ENCODE data around the gene ST3GAL3. TPM values are rescaled to one million over a fixed set of nuclear protein-coding genes. Genes with fewer than 3 reads are reported as not detected.

ST3GAL3 gene
- total RNA-seq, 1 experiment from 2014 or later: 19.3 TPM

GRCh38 chr1:43951021-43951985 lies 244.0 kb downstream of the ST3GAL3 start:
- H3K9me3 ChIP-seq (ENCODE audit: insufficient read depth, low read depth): no peaks in the 10 kb centered on the region
- no peak overlapping the region for H3K27ac ChIP-seq
- no TSS peak for BruUV-seq (replicated peaks)
- TF ChIP-seq EZH2 (IDR thresholded peaks at IDR 0.05; ENCODE audit: low read depth) (no peak), CTCF (conservative IDR thresholded peaks at IDR 0.05) (no peak)
- intact Hi-C loops (cut with micrococcal nuclease; ENCODE audit: unreplicated experiment): no loop called here
- H3K4me1 ChIP-seq (replicated peaks; ENCODE audit: insufficient read depth): peaks cover 14% of the 10 kb centered on the region
- H3K27me3 ChIP-seq (ENCODE audit: insufficient read depth, low read depth): no peaks in the 10 kb centered on the region
- ChIA-PET CTCF (no interaction called here), POLR2A (ENCODE audit: unreplicated experiment) (no interaction called here)
- no peak overlapping the region for H3K4me3 ChIP-seq
- H3K9me2 ChIP-seq (ENCODE audit: insufficient read depth): no peaks in the 10 kb centered on the region
- peaks cover 14% of the 10 kb centered on the region; the same call in 1 of the 2 replicates for H3K79me2 ChIP-seq (ENCODE audit: low read depth)
- H4K20me1 ChIP-seq (ENCODE audit: insufficient read depth): no peaks in the 10 kb centered on the region
- no peaks in the 10 kb centered on the region for H3F3A ChIP-seq (ENCODE audit: insufficient read depth, low read depth)
- no peaks in the 10 kb centered on the region for H3K36me3 ChIP-seq (ENCODE audit: low read depth)
- no peak overlapping the region for H2AFZ ChIP-seq
- H3K4me2 ChIP-seq: no peak overlapping the region
- no peak for DNase-seq

- Histone ChIP-seq H3K4me3 (no peak overlapping the region), H3K27ac (no peak overlapping the region), H3K9me3 (ENCODE audit: insufficient read depth, low read depth) (no peaks in the 10 kb centered on the region), H3K4me2 (no peak overlapping the region), H3K27me3 (ENCODE audit: insufficient read depth, low read depth) (no peaks in the 10 kb centered on the region), H2AFZ (no peak overlapping the region), H3K36me3 (ENCODE audit: low read depth) (no peaks in the 10 kb centered on the region), H3F3A (ENCODE audit: insufficient read depth, low read depth) (no peaks in the 10 kb centered on the region), H4K20me1 (ENCODE audit: insufficient read depth) (no peaks in the 10 kb centered on the region), H3K79me2 (ENCODE audit: low read depth) (peaks cover 8% of the 10 kb centered on the region; the same call in 1 of the 2 replicates), H3K4me1 (replicated peaks; ENCODE audit: insufficient read depth) (peaks cover 8% of the 10 kb centered on the region), H3K9me2 (ENCODE audit: insufficient read depth) (no peaks in the 10 kb centered on the region)
- no peak for DNase-seq
- ChIA-PET POLR2A (ENCODE audit: unreplicated experiment) (interaction anchor here (0.7 kb wide), 1 partner anchor 121 kb away, joined by 3 read pairs; no protein-coding TSS in a partner anchor), CTCF (interaction anchor here (0.7 kb wide), 1 partner anchor 144 kb away, joined by 3 read pairs; no protein-coding TSS in a partner anchor)
- BruUV-seq (replicated peaks): no TSS peak
- TF ChIP-seq CTCF (conservative IDR thresholded peaks at IDR 0.05) (no peak), EZH2 (IDR thresholded peaks at IDR 0.05; ENCODE audit: low read depth) (no peak)
- intact Hi-C loops (cut with micrococcal nuclease; ENCODE audit: unreplicated experiment): no loop called here
Measured at GRCh38 chr1:43952731-43953346, 245.5 kb downstream of the ST3GAL3 start.

- peaks cover 3% of the 10 kb centered on the region; the same call in 1 of the 2 replicates for H3K4me1 ChIP-seq (replicated peaks; ENCODE audit: insufficient read depth)
- CTCF ChIA-PET: interaction anchor here (0.7 kb wide), 1 partner anchor 145 kb away, joined by 3 read pairs; no protein-coding TSS in a partner anchor
- no peak overlapping the region for H2AFZ ChIP-seq
- DNase-seq: no peak
- H3K4me2 ChIP-seq: no peak overlapping the region
- peaks cover 2% of the 10 kb centered on the region; the same call in 1 of the 2 replicates for H3K79me2 ChIP-seq (ENCODE audit: low read depth)
- no peaks in the 10 kb centered on the region for H3K27me3 ChIP-seq (ENCODE audit: insufficient read depth, low read depth)
- intact Hi-C loops (cut with micrococcal nuclease; ENCODE audit: unreplicated experiment): no loop called here
- H3F3A ChIP-seq (ENCODE audit: insufficient read depth, low read depth): no peaks in the 10 kb centered on the region
- POLR2A ChIA-PET (ENCODE audit: unreplicated experiment): interaction anchor here (0.7 kb wide), 1 partner anchor 120 kb away, joined by 3 read pairs; no protein-coding TSS in a partner anchor
- no peak overlapping the region for H3K4me3 ChIP-seq
- TF ChIP-seq CTCF (conservative IDR thresholded peaks at IDR 0.05): no peak
- TF ChIP-seq EZH2 (IDR thresholded peaks at IDR 0.05; ENCODE audit: low read depth): no peak
- H3K27ac ChIP-seq: no peak overlapping the region
- no TSS peak for BruUV-seq (replicated peaks)
- no peaks in the 10 kb centered on the region for H4K20me1 ChIP-seq (ENCODE audit: insufficient read depth)
- no peaks in the 10 kb centered on the region for H3K9me2 ChIP-seq (ENCODE audit: insufficient read depth)
- H3K9me3 ChIP-seq (ENCODE audit: insufficient read depth, low read depth): no peaks in the 10 kb centered on the region
- no peaks in the 10 kb centered on the region for H3K36me3 ChIP-seq (ENCODE audit: low read depth)
Measured at GRCh38 chr1:43953361-43953760, 246.0 kb downstream of the ST3GAL3 start.

All from PC-9 (cell line).